Activated T-cell treated with anti-CD3 and anti-CD28 coated beads for 4 hours (primary cell): ENCODE results near the gene RAP1GDS1.
"Not testable (repeated sequence)": the region's sequence is repeated elsewhere in the genome, so short reads cannot be mapped to it uniquely, and the experiment has no call there.

Experiments used
- DNase-seq: peaks from one replicate; pipeline ENCODE4 v3.0.0-alpha.2; 2020

The RAP1GDS1 gene

GRCh38 chr4:98260579-98261404 lies at the start of gene RAP1GDS1:
RAP1GDS1 (plus strand) TSS chr4:98261384; CDS start chr4:98261566, 182 bp downstream.
- peak; percentile 87 for DNase-seq

DNA sequence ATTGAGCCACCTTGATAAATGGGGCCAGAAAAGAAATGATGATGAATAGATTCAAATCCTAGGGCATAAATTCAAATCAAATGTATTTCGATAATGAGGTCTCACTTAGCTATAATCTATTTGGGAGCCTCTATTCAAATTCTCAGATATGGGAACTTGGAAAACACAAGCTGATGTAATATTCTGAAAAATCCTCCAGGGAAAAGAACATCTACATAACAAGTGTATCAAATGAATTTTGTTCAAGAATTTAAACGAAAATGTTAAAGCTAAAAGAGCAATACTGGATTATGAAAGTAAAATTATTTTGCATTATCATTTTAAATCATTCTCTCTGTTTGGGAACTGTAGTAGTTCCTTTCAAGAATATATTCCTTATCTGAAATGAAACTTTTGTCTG lies 38.9 kb upstream of the RAP1GDS1 start:
- no peak for DNase-seq

- DNase-seq = no peak
These were observed 34.8 kb upstream of the RAP1GDS1 start for GRCh38 chr4:98226396-98226795.

DNA sequence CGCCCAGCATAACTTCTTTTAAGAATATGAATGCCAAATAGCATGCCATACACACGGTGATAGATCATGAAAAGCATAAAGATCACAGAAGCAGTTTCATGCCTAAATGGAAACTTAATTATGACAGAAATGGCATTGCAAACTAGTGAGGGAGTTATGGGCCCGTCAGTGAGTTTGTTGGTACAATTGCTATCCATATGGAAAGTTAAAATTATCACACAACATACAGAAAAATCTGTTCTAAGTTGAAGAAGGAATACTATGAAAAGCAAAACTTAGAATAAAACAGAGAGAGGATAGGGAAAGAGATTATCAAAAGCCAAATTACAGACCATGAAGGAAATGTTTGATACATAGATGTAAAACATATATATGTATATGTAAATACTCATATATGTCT lies 30.2 kb upstream of the RAP1GDS1 start:
- no peak for DNase-seq

- DNase-seq = no peak
These were observed 29.0 kb upstream of the RAP1GDS1 start for GRCh38 chr4:98232202-98232601.

DNA sequence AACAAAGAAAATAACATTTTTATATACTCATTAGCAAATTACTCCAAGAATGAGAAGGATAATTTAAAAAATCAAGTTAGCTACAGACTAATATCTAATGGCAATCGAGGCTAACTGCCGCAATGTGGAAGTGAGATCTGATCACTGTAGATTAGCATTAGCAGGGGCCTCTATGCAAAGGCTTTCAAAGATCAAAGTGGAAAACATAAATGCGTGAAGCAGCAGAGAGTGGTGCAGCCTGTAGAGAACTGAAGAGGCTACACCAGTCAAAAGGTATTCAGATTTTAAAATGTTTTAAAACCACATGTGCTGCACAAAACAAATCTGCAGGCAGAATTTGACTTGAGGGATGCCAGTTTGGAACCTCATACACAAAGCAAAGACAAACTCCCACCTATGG lies 24.0 kb upstream of the RAP1GDS1 start:
- DNase-seq = no peak

- DNase-seq = no peak
These were observed 19.1 kb upstream of the RAP1GDS1 start for GRCh38 chr4:98242063-98242462.

GRCh38 chr4:98242538-98242937 lies 18.6 kb upstream of the RAP1GDS1 start:
- DNase-seq = no peak

DNA sequence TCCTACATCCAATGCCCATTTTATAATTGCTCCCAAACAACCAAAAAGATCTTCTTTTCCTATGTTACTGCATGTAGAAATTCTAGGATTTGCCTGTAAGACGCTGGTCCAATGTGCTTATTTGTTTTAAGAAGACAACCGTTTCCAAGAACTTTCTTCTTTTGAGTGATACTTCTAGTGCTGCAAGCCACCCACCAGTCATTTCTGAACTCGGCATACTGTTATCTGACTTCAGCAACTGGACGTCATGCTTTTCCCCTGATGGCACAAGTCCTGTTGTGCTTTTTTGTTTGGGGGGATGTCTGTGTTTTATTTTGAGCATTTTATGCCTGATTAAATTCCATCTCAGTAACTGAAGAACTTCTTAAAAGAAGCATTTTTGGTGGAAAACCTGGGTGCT lies 16.0 kb upstream of the RAP1GDS1 start:
- no peak for DNase-seq

DNA sequence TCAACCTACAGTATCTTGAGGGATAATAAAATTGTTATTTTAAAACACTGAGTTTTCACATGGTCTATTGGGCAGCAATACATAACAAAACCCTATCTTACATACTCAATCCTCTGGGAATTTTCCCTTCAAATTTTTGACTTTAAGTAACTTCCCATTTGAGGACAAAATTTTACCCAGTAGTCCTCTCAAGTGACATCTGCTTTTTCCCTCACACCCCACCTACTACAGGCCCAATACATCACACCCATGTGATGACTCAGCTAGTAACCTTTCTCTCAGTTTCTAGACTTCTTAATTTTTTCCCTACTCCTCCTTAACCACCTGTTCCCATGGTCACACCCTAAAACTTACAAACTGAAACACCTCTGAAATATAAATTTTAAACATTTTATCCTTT lies 12.2 kb upstream of the RAP1GDS1 start:
- no peak for DNase-seq

DNA sequence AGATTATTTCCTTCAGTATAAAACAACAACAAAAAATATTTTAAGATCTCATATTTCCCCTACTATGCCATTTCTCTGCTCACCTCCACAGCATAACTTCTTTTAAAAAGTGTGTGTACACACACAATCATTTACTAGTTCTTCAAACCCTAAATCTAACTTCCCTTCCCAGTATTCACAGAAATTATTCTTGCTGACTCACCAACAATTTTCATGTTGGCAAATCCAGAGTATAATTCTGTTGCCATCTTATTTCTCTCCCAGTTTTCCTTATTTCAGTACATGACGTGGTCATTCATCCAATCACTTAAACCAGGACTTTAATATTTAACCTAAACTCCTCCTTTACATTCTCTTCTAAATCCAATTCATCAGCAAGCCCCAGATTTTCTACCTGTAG lies 11.4 kb upstream of the RAP1GDS1 start:
- no peak for DNase-seq

DNA sequence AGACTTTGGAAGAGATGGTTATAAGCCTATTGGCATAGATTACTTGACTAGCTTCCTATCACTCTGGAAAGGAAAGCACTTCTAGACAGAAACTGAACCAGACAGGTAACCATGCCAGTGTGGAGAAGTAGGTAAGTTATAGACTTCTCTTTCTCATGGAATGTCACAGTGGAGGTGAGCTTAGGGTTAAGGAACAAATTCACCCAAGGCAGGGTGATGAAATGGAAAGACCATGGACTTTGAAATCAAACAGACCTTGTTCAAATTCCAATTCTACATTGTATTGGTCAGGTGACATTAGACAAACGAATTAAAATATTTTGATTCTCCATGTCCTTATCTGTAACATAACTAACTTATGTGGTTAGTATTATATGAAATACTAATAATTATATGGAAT lies 7.7 kb upstream of the RAP1GDS1 start:
- DNase-seq = no peak

GRCh38 chr4:98260047-98260578 lies 1.1 kb upstream of the RAP1GDS1 start:
- peak; percentile 11 for DNase-seq

GRCh38 chr4:98261405-98262291 lies 464 bp downstream of the RAP1GDS1 start:
- peak; percentile 17 for DNase-seq

DNA sequence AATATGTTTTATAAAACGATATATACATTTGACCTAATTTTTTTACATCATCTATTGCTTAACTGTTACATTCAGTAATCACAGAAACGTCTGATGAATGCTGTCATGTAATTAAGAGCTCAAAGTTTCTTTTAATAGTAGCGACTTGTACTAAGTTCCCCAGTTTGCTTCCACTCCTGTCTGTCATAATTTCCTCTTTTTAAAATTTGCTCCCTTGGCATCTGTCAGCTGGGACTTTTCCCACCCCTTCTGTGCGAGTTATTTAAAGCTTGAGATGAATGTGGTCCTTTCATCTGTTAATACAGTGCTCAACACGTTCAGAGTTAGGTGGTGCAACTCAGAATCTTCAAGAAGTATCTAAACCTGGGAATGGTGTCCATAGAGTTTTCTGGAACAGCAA lies 1.2 kb downstream of the RAP1GDS1 start:
- DNase-seq = no peak

DNA sequence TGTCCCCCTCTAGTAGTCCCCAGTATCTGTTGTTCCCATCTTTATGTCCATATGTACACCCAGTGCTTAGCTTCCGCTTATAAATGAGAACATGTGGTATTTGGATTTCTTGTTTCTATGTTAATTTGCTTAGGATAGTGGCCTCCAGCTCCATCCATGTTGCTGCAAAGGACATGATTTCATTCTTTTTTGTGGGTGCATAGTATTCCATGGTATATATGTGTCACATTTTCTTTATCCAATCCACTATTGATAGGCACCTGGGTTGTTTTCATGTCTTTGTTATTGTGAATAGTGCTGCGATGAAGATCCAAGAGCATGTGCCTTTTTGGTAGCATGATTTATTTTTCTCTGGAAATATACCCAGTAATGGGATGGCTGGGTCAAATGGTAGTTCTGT lies 6.3 kb downstream of the RAP1GDS1 start:
- no peak for DNase-seq

DNA sequence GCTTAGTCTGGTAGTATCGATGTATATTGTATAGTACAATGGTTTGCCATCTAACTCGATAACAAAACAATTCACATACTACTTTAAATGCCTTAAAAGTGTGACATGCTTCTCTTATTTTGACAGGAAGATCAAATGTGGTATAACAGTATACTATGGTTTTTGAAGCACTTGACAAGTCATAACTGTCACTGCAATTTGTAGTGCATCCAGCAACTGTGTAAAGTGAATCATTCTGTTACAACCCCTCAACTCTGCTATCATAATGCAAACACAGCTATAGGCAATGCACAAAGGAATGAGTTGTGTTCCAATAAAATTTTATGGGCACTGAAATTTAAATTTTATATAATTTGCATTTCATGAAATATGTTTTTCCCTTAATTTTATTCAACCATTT lies 14.0 kb downstream of the RAP1GDS1 start:
- no peak for DNase-seq

DNA sequence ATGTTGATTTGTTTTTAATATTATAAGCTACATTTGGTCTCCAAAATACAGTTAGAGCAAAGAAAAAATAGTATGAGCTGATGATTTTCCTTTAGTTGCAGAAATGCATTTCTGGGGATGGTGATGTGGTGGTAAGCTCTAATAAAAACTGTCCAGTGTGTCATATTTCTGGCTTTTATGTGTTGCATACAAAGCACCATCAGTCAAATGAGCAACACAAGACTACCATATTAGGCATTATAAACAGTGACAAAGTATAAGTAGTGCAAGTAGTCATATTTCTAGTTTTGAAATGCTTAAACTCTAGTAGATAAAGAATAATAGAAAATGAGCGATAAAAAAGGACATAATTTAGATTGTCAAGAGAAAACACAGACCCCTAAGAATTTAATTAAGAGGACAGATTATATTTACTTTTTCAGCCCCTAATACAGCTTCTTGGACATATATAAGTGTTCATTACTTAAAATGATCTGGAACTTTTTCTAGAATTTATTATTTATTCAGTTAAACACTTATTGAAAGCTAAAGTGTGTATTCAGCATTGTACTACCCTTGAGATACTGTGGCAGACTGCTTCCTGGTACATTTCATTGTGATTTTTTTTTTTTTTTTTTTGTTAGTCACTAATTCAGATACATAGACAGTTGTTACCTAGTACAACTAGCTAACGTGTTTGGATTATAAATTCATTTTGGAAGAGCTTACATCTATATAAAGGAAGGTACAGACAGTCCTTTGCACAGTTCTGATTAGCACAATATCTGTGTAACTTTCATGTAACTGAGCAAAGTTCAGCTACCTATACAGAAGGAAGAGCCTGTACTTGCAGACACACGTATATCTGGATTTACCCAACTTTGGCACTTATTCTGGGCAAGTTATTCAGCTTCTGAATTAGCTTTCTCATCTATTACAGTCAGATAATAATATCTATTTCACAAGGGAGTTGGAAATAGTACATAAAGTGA lies 22.3 kb downstream of the RAP1GDS1 start:
- DNase-seq = no peak

- no peak for DNase-seq
These were observed 23.5 kb downstream of the RAP1GDS1 start for GRCh38 chr4:98284640-98285046.

GRCh38 chr4:98285676-98286075 lies 24.5 kb downstream of the RAP1GDS1 start:
- no peak for DNase-seq

GRCh38 chr4:98287328-98287727 lies 26.1 kb downstream of the RAP1GDS1 start:
- DNase-seq = no peak

DNA sequence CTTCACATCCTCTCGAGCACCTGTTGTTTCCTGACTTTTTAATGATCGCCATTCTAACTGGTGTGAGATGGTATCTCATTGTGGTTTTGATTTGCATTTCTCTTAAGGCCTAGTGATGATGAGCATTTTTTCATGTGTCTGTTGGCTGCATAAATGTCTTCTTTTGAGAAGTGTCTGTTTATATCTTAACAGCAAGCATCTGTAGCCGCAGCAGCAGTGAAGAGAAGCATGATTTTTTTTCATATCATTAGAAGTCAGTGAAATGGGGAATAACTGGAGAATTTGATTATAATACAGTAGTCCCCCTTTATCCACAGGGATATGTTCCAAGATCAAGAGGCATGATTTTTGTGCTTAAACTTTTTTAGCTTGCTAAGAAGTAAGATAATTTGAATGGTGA lies 27.5 kb downstream of the RAP1GDS1 start:
- not testable (repeated sequence) for DNase-seq

GRCh38 chr4:98289375-98289774 lies 28.2 kb downstream of the RAP1GDS1 start:
- no peak for DNase-seq
